IPS-NIHi11 (cell line): ENCODE data around the gene CDHR2.

Experiments
- DNase-seq: peaks from one replicate; pipeline ENCODE4 v3.0.0; 2012; ENCODE audit warnings: mixed read lengths, low spot score

The CDHR2 gene, protein sequence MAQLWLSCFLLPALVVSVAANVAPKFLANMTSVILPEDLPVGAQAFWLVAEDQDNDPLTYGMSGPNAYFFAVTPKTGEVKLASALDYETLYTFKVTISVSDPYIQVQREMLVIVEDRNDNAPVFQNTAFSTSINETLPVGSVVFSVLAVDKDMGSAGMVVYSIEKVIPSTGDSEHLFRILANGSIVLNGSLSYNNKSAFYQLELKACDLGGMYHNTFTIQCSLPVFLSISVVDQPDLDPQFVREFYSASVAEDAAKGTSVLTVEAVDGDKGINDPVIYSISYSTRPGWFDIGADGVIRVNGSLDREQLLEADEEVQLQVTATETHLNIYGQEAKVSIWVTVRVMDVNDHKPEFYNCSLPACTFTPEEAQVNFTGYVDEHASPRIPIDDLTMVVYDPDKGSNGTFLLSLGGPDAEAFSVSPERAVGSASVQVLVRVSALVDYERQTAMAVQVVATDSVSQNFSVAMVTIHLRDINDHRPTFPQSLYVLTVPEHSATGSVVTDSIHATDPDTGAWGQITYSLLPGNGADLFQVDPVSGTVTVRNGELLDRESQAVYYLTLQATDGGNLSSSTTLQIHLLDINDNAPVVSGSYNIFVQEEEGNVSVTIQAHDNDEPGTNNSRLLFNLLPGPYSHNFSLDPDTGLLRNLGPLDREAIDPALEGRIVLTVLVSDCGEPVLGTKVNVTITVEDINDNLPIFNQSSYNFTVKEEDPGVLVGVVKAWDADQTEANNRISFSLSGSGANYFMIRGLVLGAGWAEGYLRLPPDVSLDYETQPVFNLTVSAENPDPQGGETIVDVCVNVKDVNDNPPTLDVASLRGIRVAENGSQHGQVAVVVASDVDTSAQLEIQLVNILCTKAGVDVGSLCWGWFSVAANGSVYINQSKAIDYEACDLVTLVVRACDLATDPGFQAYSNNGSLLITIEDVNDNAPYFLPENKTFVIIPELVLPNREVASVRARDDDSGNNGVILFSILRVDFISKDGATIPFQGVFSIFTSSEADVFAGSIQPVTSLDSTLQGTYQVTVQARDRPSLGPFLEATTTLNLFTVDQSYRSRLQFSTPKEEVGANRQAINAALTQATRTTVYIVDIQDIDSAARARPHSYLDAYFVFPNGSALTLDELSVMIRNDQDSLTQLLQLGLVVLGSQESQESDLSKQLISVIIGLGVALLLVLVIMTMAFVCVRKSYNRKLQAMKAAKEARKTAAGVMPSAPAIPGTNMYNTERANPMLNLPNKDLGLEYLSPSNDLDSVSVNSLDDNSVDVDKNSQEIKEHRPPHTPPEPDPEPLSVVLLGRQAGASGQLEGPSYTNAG (N-terminal part only)

DNA sequence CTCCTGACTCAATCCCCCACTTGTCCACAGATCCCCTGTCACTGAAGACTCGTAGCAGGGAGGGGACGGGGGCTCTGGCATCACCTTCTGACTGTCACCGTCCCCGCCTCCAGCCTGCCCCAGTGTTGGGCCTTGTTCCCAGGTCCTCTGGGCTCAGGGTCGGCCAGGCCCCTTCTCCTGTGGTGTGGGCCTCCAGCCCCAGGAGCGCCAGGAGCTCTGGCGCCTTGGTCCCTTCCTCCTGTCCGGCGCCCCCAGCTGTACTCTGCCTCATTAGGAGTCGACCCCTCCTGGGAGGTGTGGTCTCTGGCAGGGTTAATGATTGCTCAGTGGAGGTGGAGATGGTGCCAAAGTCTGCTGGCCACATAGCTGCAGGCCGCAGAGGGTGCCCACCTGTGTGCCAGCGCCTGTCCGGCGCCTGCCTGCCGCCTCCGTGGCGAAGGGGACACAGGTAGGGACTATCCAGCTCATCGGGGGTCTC lies at the start of gene CDHR2:
CDHR2 (plus strand) TSS at position 376 of the 478 bp plus-strand sequence. CDS start 16,011 bp downstream, outside the sequence.
- no peak for DNase-seq

DNA sequence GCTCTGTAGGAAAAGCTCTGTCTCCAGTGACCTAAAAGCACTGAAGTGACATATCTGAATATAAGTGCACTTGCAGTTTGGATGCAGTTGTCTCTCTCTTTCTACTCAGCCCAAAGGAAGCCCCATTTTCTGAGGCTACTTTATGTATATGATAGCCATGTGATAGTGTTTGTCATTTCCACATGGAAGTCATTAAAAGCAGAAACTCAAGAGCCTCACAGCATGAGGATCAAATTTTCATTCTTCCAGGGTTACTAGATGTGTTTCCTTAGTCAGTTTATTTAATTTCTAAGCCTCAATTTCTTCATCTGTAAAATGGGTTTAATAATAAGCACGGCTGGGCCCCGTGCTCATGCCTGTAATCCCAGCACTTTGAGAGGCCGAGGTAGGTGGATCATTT lies 48.6 kb upstream of the CDHR2 start:
- no peak for DNase-seq

DNA sequence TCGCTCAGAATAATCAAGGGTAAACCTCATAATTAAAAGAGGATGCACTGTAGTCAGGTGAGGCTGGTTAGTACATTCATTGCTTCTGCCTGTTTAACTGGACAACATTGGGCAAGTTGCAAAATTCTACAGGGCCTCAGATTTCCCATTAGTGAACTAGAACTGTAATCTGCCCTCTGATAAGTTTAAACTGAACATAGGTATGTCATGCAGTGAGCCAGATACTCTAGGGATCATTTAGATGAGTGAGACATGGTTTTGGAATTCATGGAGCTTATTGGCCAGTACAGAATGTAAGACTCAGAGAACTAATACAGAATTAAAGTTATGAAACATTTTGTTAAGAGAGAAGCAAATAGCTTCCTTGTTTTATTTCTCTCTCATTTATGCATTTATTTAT lies 47.8 kb upstream of the CDHR2 start:
- DNase-seq, result no peak

DNA sequence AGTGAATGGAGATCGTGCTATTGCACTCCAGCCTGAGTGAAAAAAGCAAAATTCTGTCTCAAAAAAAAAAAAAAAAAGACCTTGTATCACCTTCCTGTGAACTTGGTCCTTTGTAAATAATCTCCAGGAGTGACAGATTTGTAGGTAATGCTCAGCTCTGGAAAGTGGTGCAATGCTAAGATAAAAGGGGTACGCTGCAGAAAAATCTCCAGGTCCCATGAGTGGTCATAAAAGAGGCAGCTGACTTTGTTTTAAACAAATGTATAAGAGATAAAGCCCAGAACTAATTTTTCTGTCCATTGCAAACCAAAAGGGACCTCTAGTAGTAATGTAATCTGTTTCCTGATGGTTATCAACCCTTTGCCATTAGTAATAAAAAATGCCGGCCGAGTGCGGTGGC lies 45.6 kb upstream of the CDHR2 start:
- DNase-seq, result no peak

DNA sequence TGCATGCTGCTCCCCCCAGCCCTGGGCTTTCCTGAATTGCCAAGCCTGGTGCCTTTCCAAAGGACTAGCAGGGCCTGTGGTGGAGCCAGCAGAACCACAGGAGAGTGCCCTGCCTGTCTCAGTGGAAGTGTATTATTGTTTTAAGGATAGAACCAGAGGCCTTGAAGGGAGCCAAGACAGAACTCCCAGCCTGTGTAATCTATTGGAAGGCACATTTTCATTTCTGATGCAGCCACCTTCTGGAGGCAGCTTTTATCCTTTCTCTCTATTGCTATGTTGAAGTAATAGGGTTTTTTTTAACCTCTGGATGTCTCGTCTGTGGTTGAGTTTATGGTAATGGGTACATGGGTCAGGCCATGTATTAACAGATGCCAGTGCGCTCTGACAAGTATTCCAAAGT lies 41.2 kb upstream of the CDHR2 start:
- no peak for DNase-seq

DNA sequence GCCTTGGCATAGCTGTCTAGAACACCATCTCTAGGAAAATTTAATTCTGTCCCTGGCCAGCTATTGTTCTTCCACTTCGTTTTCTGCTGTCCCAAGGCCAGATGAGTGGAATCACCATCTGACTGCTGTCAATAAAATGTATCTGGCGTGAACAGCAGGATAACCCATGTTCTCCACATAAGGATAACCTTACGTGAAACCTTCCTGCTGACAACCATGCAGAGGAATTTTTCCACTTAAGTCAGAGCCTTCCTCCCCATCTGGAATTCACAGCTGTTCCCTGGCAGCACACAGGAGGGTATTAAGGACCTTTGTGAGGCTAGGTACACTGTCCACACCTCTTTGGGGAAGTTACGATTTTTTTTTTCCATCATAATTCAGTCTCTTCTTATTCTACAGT lies 40.5 kb upstream of the CDHR2 start:
- DNase-seq, result no peak

DNA sequence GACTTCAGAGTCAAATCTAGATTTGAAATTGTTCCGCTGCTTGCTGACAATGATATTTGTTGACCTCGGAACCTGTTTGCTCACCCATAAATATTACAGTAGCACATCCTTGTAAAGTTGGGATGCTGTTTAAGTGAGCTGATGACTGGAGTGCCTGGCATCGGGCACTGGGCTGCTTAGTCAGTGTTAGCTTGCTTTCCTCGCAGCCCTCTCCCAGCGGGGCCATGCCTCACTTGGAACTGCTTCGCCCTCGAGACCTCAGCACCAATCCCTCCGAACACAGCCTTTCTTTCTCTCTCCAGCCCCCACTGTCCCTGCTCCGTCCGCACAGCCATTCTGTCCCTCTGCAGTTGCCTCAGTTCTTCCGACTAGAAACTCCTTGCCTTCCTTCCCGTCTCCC lies 35.4 kb upstream of the CDHR2 start:
- no peak for DNase-seq

DNA sequence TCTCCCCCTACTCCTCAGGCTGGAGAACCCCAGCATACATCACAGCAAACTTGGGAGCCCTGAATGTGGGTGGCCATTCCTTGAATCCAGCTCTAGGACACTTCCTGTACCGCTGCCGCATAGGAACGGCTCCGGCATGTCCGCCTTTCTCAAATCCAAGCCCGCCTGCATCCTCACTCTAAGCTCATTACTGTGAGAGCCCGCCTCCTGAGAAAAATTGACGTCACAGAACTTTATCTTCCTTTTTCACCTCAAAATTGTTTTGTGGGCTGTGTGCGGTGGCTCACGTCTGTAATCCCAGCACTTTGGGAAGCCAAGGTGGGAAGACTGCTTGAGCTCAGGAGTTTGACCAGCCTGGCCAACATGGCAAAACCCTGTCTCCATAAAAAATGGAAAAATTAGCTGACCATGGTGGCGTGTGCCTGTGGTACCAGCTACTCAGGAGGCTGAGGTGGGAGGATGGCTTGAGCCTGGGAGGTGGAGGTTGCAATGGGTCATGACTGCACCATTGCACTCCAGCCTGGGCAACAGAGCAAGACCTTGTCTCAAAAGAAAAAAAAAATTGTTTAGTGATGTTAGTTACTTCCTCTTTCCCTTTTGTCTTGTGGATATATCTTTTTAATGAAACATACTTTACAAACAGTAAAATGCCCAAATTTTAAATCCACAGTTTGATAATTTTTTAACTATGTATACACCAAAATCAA lies 34.7 kb upstream of the CDHR2 start:
- no peak for DNase-seq

DNA sequence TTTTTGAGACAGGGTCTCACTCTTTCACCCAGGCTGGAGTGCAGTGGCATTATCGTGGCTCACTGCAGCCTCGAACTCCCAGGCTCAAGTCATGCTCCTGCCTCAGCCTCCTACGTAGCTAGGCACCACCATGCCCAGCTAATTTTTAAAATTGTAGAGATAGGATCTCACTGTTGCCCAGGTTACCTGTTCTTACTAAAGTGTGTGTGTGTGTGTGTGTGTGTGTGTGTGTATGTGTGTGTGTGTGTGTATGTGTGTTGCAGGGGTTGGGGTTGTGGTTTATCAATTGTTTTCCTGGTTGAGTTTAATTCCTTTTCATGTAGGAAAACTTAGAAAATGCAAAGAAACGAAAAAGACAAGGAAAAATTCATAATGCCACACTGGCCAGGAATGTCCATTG lies 33.7 kb upstream of the CDHR2 start:
- DNase-seq, result no peak

DNA sequence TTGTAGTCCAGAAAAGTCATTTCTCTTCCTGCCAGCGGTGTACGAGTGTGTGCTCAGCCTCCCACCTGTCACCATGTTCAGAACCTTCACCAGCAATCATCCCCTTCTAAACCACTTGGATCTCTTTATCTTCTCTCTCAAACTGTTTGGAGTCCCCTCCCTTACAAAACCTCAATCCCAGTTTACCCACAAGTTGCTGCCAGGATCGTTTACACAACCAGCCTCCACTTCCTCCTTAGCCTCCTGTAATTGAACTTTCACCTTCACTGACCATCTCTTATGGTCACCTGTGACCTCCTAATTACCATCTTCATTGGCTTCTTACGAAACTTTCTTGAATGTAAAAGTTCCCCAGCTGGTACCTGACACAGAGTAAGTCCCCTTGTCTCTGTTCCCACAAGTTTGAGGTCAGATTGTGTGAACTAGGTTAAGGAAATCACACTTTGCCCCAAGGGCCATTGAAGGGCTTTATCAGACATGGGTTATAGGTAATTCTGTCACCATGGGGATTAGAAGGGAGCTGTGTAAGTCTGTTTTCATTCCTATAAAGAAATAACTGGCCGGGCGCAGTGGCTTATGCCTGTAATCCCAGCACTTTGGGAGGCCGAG lies 32.0 kb upstream of the CDHR2 start:
- no peak for DNase-seq

DNA sequence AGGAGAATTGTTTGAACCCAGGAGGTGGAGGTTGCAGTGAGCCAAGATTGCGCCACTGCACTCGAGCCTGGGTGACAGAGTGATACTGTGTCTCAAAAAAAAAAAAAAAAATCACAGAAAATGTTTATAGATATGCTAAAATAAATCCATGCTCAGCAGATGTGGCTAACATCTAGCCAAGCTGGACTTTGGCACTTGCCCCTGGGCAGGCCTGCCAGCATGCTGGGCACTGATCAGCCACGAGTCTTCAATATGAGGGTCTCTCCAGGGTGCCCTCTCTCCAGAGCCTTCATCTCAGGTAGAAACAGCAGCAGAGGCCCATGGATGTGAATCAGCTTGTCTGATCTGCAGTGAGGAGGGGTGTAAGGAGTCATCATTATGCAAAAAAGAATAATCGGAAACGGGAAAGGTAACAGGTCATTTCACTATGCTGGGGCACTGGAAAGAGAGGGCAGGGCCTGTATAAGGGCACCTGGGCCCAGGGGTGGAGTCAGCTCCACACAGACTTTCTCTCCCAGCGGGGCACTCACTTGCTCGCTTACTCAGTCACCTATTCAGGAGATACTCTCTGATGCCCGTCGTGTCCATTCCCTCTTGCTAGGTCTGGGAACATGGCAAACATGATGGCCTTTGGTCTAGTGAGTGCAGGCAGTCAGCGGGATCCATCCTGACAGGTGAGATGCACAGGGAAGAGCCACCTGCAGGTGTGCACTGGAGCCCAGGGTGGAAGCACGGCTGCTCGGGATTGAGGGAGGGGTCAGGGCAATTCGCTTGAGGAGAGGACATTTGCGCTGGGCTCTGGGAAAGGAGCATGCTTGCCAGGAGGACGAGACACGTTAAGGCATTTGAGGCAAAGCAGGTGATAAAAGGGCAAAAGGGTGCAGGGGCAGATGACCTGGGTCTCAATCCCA lies 29.1 kb upstream of the CDHR2 start:
- DNase-seq, result no peak

DNA sequence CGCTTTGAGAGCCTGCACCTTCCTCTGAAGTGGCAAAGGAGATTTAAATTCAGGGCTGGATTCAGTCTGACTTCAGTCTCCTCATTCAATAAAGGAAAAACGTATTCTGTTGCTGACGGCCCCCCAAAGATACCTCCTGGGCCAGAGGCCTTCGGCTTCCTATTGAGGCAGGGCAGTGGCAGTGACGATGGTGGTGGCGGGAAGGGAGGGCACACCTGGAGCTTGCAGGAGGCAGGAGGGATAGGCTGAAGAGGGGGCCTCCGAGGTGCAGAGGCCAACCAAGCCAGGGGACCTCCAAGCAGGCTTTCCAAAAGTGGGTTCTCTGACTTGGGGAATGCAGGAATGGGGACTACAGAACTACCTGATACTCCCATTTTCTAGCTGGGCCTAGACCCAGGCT lies 27.9 kb upstream of the CDHR2 start:
- DNase-seq, result no peak

DNA sequence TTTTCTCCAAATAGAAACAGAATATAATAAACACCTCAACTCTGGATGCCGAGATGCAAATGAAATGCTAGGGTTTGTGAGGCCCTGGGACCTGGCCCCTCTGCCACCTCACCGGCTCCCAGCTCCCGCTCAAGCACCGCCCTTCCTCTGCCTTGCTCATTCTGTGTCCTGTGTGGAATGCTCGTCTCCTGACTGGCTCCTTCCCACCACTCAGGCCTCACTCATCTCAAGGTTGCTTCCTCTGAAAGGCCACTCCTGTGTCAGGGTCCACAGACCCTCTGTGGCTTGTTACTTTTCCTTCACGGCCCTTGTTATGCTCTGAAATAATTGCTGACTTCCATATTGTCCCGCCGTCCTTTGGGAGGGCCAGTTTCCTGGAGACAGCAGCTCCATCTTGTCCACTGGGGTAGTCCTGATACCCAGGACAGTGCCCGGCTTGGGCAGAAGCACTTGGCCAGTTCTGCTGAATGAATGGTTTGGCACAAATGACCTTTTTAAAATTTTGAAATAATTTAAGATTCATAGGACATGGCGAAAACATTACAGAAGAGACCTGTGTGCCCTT lies 27.4 kb upstream of the CDHR2 start:
- no peak for DNase-seq

DNA sequence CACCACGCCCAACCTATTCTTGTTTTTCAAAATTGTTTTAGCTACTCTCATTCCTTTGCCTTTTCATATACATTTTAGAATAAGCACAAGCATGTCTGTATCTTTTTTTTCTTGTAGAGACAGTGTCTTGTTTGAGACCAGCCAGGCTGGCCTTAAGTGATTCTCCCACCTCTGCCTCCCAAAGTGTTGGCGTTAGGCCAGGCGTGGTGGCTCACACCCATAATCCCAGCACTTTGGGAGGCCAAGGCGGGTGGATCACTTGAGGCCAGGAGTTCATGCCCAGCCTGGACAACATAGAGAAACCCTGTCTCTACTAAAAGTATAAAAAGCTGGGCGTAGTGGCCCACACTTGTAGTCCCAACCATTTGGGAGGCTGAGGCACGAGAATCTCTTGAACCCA lies 25.0 kb upstream of the CDHR2 start:
- no peak for DNase-seq

DNA sequence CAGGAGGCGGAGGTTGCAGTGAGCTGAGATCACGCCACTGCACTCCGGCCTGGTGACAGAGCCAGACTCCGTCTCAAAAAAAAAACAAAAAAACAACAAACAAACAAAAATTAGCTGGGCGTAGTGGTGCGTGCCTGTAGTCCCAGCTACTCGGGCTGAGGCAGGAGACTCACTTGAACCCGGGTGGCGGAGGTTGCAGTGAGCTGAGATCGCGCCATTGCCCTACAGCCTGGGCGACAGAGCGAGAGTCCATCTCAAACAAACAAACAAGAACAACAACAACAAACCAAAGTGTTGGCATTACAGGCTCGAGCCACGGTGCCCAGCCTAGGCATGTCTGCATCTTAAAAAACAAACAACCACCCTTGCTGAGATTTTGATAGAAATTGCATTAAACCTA lies 24.2 kb upstream of the CDHR2 start:
- no peak for DNase-seq

DNA sequence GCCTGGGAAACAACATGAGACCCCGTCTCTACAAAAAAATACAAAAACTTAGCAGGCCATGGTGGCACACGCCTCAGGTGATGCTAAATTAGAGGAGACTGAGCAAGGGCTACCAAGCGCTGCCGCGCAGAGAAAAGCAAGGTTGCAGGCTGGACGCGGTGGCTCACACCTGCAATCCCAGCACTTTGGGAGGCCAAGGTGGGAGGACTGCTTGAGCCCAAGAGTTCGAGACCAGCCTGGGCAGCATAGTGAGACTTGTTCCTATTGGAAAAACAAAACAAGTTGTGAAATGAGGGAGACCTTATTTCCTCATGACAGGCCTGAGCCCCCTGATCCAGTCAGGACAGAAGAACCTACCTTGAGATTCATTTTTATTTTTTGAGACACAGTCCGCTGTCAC lies 23.5 kb upstream of the CDHR2 start:
- no peak for DNase-seq

DNA sequence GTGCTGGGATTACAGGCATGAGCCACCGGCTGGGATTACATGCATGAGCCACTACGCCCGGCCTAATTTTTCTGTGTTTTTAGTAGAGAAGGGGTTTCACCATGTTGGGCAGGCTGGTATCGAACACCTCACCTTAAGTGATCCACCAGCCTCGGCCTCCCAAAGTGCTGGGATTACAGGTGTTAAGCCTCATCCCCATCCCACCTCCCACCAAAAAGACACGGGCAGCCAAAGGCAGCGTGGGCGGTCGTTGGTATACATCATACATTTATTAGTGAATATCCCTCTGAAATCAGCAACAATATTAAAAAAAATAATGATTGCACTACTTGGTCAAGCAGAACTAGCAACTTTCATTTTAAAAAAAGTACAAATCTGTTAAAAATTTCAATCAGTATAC lies 22.7 kb upstream of the CDHR2 start:
- no peak for DNase-seq

DNA sequence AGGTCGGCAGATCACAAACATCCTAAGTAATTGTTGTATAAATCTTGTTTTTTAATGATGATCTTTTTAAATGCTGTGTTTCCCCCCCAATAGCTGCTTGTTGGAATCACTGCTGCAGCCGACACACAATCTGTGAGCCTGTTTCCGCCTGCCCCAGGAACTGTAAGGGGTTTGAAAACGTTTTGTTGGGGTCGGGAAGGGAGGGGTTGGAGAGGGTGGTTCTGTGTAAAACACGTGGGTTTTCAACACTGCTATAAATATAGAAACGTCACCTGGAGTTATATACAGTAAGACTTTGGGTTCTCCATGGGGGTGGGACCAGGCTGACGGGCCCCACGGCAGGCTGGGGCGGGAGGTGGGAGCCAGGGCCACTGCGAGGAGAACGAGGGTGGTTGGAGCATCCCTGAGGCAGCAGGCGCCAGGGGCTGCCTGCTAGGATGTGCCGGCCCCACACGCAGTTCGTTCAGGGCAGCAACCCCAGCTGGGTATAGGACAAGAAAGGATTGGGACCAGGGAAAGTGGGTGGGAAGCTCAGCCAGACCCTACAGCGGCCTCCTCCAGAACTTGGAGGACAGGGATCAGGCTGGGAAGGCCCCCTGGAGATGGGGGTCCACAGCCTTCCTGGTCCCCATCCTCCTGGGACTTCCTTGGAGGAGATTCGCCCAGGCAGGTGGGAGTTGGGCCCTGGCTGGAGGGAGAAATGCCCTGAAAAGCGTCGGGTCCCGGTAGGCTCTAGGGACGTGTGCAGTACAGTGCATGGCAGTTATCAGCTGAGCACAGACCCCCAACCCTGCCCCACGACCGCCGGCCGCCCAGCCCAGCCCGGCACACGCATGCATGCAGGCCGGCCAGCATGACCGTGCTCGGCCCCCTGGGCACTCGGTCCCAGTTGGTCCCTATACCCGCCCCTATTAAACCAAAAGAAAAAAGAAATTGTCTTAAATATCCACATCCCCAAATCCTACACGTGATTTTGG lies 21.6 kb upstream of the CDHR2 start:
- DNase-seq, result peak; percentile 16

DNA sequence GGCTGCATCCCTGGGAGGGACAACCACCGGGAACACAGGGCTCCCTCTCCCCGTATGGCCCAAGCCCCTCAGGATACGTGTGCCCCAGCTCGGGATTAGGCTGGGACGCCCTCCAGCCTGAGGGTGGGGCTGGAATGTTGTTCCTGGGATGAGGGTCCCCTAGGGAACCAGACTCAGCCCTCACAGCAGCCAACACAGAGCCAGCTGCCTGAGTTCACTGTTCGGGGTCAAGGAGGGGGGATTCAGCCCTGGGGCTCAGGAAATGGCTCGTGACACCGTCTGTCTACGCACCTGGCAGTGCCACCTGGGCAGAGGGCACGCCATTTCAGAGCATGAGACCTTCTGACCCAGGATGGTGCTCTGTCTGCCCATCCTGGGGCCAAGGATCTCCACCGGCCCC lies 20.8 kb upstream of the CDHR2 start:
- no peak for DNase-seq
